Stomach (tissue), 9 donors: Measurements from ENCODE around the gene FICD. TPM values are rescaled to one million over a fixed set of nuclear protein-coding genes. Genes with fewer than 3 reads are reported as not detected.

Experiments
- DNase-seq, 2 donors: peaks; one replicate each; pipeline versions ENCODE4 v3.0.0 to v3.0.0-alpha.2; 2013 to 2019
- H3K27ac ChIP-seq, 5 donors: fragments of 200-600 bp in 4 of 5; sonication (generic) in 4 of 5; one replicate each; pipeline ENCODE4 v1.5.1; 2013 to 2019; ENCODE audit warnings: mild to moderate bottlenecking in 1 of 5, moderate library complexity in 1 of 5
- H3K27me3 ChIP-seq, 3 donors: fragments of 200-600 bp; sonication (generic); one replicate each; pipeline ENCODE4 v1.5.1; 2017 to 2019; ENCODE audit warnings: mixed run types in 1 of 3
- H3K36me3 ChIP-seq, 4 donors: fragments of 200-600 bp; sonication (generic); 1 replicate in 3 of 4; 2 replicates in 1 of 4; pipeline ENCODE4 v1.5.1; 2016 to 2019
- H3K4me1 ChIP-seq, 4 donors: fragments of 200-600 bp; sonication (generic); one replicate each; pipeline ENCODE4 v1.5.1; 2016 to 2019
- H3K4me3 ChIP-seq, 4 donors: fragments of 200-600 bp; sonication (generic) in 3 of 4; one replicate each; pipeline ENCODE4 v1.5.1; 2016 to 2019; ENCODE audit warnings: mild to moderate bottlenecking in 1 of 4
- H3K9me3 ChIP-seq, 4 donors: fragments of 200-600 bp; sonication (generic); one replicate each; pipeline ENCODE4 v1.5.1; 2016 to 2019
- CTCF ChIP-seq, 7 experiments: fragments of 450-650 bp in 4 of 7; fragments of 200-600 bp in 3 of 7; sonication (generic) in 3 of 7; IDR thresholded peaks; one replicate each; pipeline ENCODE4 v1.5.1; 2016 to 2019; ENCODE audit warnings: antibody characterized with exemption in 7 of 7, control low read depth in 2 of 7, mild to moderate bottlenecking in 1 of 7
- EP300 ChIP-seq: sonication (generic); formaldehyde crosslinking; IDR thresholded peaks from one replicate; pipeline ENCODE4 v1.6.1; 2017; ENCODE audit warnings: antibody characterized with exemption
- POLR2A ChIP-seq, 4 donors: fragments of 450-650 bp; IDR thresholded peaks; one replicate each; pipeline ENCODE4 v1.6.1; 2016; ENCODE audit warnings: antibody characterized with exemption in 4 of 4, control low read depth in 2 of 4, mild to moderate bottlenecking in 1 of 4, moderate library complexity in 1 of 4
- POLR2AphosphoS5 ChIP-seq, 3 donors: sonication (generic); formaldehyde crosslinking; IDR thresholded peaks; one replicate each; pipeline ENCODE4 v1.6.1; 2016; ENCODE audit warnings: antibody characterized with exemption in 3 of 3
- WGBS, 5 donors: extraction: QIAGEN DNeasy Blood & Tissue Kit in 3 of 5; methylation state at CpG; one replicate each; pipeline versions ENCODE4 v1.1.5 to v1.1.7; 2013 to 2018; 5-methylcytosine and 5-hydroxymethylcytosine counted together
- intact Hi-C: fragments of 100-400 bp; cut with DNase I; formaldehyde crosslinking; loops from one replicate; pipeline ENCODE4 v1.15.1; 2023; ENCODE audit warnings: low total_unique reads
- polyA plus RNA-seq, 3 donors: library from polyadenylated mRNA; stranded (reverse); fragments of 200-250 nt; gene quantifications; one replicate each; pipeline ENCODE4 v1.2.3, GENCODE V29; 2013
- total RNA-seq, 5 donors: library from RNA; depleted of rRNA; stranded (reverse); fragments of >200 nt; gene quantifications; one replicate each; pipeline versions ENCODE4 v1.1.0 to v1.2.3, GENCODE V29; 2014 to 2016
- donor health status: healthy with polysubstance abuse.
- donor health status: Bipolar disorder and iron deficiency.
- donor health status: healthy.

Gene FICD
- total and polyA plus RNA-seq, 8 donors, result 1.2 to 26.3 (median 5.0) TPM

- TF ChIP-seq EP300 (no peak), CTCF (IDR thresholded peaks at IDR 0.05) (no peak), POLR2A (IDR thresholded peaks at IDR 0.05) (no peak), POLR2AphosphoS5 (IDR thresholded peaks at IDR 0.05) (no peak)
- Histone ChIP-seq H3K27ac (peak overlapping the region in 1 of 5 donors; percentile 85), H3K4me3 (peak overlapping the region in 1 of 4 donors; percentile 79), H3K27me3 (no peaks in the 10 kb centered on the region), H3K4me1 (peaks cover 11 to 30% (median 27%) of the 10 kb centered on the region in 4 donors), H3K9me3 (no peaks in the 10 kb centered on the region), H3K36me3 (peaks cover 32 to 51% (median 49%) of the 10 kb centered on the region in 4 donors)
- intact Hi-C loops, result no loop called here
- DNase-seq, result peak in 1 of 2 donors; percentile 16
- 79 to 87% (median 85%) methylated on average over 12 to 23 of the region's 23 CpGs for WGBS, 5 donors
These were observed 1.6 kb downstream of the FICD start for GRCh38 chr12:108516511-108517275.

GRCh38 chr12:108517288-108518100, 2.4 kb downstream of the FICD start:
- Histone ChIP-seq H3K4me3 (no peak overlapping the region), H3K27ac (no peak overlapping the region), H3K36me3 (peaks cover 36 to 59% (median 57%) of the 10 kb centered on the region in 4 donors), H3K9me3 (no peaks in the 10 kb centered on the region), H3K4me1 (peaks cover 11 to 25% (median 21%) of the 10 kb centered on the region in 4 donors), H3K27me3 (no peaks in the 10 kb centered on the region)
- intact Hi-C loops, result no loop called here
- DNase-seq, result no peak
- TF ChIP-seq EP300 (no peak), CTCF (IDR thresholded peaks at IDR 0.05) (no peak), POLR2AphosphoS5 (IDR thresholded peaks at IDR 0.05) (no peak), POLR2A (IDR thresholded peaks at IDR 0.05) (no peak)
- WGBS, 5 donors, result 85 to 90% (median 87%) methylated on average over 12 of the region's 12 CpGs

- Histone ChIP-seq H3K27ac (no peak overlapping the region), H3K4me1 (peaks cover 11 to 25% (median 21%) of the 10 kb centered on the region in 4 donors), H3K27me3 (no peaks in the 10 kb centered on the region), H3K36me3 (peaks cover 39 to 66% (median 64%) of the 10 kb centered on the region in 4 donors), H3K4me3 (no peak overlapping the region), H3K9me3 (no peaks in the 10 kb centered on the region)
- 93 to 97% (median 94%) methylated on average over 24 of the region's 24 CpGs for WGBS, 5 donors
- peak in 1 of 2 donors; percentile 5 for DNase-seq
- intact Hi-C loops, result no loop called here
- TF ChIP-seq POLR2A (IDR thresholded peaks at IDR 0.05) (no peak), POLR2AphosphoS5 (IDR thresholded peaks at IDR 0.05) (no peak), CTCF (IDR thresholded peaks at IDR 0.05) (no peak)
These were observed 3.1 kb downstream of the FICD start for GRCh38 chr12:108518101-108518715.
